NCI-H510A (cell line): ENCODE measurements around the gene LIFR.

Experiments
- DNase-seq: peaks from one replicate; lab custom pipeline; 2025; lab: John Stamatoyannopoulos, UW

The LIFR gene

GRCh38 chr5:38434966-38435705, 121.3 kb downstream of the LIFR start:
- no peak for DNase-seq

DNA sequence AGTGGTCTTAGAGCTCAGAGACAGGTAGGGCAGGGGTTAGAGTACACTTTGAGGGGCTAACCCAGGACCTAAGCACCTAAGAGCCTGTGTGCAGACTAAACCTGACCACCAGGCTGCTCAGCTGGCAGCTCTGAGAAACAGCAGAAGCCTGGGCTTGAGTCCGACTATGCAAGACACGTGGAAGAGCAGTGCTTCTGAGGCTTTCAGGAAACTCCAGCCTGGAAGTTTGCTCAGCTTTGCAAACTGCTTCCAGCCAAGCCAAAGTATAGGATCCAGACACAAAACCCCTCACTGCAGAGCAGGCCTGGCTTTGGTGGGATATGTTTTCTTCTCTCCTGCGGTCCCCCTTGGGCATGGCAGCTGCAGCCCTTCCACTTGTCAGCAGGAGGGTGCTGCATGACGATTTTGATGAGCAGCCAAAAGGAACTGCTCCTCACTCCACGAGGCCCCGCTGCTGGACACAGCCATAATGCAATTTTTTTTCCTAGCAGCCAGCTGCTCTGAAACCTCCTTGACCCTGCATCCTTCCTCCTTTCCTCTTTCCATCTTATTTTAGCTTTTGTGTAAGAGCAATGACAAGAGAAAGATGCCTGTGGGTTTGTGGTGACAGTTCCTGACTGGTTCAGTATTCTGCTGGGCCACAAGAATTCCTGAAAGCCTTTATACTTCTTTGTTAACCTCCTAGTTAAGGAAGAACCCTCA, 123.1 kb downstream of the LIFR start:
- no peak for DNase-seq

DNA sequence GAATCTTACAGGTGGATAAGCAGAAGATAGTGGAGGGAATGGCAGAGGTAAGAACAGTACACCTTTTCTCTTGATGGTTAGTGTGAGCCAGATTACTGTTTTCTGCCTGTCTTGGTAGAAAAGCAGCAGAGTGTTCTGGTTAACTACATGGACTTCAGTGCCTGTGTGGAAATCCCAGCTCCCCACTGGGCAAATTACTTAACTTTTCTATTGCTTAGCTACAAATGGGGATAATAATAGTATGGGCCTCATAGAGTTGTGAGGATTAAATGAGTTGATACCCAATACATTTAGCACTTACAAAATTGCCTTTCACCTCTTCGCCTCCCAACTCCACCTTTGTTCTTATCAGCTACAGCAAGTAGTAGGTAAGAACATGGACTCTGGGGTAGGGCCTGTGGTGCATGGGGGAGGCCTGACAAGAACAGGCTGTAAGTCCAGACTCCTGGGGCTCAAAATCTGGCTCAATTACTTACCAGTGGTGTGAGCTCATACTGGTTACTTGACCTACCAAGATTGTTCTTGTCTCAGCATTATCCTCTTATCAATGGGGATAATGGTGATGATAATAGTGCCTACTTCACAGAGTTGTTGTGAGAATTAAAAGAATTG, 125.1 kb downstream of the LIFR start:
- DNase-seq: no peak

DNA sequence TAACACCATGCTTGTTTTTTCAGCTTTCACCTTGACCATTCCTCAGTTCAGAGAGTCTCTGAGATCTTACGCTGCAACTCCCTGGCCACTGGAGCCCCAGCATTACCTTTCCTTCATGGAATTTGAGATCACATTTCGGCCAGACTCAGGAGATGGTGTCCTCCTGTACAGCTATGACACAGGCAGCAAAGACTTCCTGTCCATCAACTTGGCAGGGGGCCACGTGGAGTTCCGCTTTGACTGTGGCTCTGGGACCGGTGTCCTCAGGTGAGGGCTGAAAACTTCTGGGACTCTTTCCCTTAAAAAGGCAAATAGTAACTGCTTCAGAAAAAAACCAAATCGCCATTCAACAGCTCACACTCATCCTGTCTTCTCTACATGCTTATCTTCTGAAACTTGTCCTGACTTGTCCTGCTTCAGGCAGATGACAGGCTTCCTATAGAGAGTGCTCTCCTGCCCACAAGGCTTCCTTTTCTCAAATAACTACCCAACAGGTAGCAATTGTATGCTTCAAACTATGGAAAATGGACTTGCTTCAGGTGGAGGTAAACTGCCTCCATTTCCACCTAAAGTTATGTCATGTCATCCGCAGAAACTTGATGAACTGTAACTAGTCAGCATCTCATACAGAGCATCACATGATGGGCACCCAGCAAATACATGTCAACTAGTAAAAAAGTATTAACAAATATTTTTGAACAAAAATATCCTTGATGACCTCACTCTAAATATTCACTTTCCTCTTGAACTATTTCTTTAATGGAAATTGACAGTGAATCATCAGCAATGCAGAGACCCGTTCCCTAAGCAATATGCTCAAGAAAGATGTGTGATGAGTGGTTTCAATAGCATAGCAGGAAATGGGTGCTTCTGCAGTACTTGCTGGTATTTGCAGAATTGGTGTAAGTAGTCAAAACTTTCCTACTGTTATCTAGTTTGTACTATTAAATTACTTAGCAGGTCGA, 129.2 kb downstream of the LIFR start:
- DNase-seq: no peak

GRCh38 chr5:38426490-38426889, 130.0 kb downstream of the LIFR start:
- no peak for DNase-seq
